Measurements from ENCODE around the gene MYOC. TPM values are rescaled to one million over a fixed set of nuclear protein-coding genes. Genes with fewer than 3 reads are reported as not detected.
"Not testable (repeated sequence)": the region's sequence is repeated elsewhere in the genome, so short reads cannot be mapped to it uniquely, and the experiment has no call there.

Gene MYOC
- polyA plus RNA-seq, 1 experiment = not detected

GRCh38 chr1:171623651-171624331, 28.7 kb downstream of the MYOC start:
- no peaks in the 10 kb centered on the region for H3K27me3 ChIP-seq (ENCODE audit: control insufficient read depth, insufficient read depth, low read length)
- DNase-seq (ENCODE audit: low read depth, low spot score) = no peak
- no peak overlapping the region for H3K27ac ChIP-seq (ENCODE audit: low read depth, low read length)
- no peak overlapping the region for H3K4me3 ChIP-seq (ENCODE audit: low read depth, low read length)
- ChIA-PET CTCF (interaction anchor here (1.7 kb wide), 1 partner anchor 21 kb away, joined by 7 read pairs; no protein-coding TSS in a partner anchor), POLR2A (no interaction called here)
- H3K9me3 ChIP-seq (ENCODE audit: control insufficient read depth, insufficient read depth, low read length) = no peaks in the 10 kb centered on the region
- no peak for TF ChIP-seq CTCF (IDR thresholded peaks at IDR 0.05; ENCODE audit: low read depth, low read length)

- Histone ChIP-seq H3K27ac (ENCODE audit: low read depth, low read length) (no peak within 1 kb of the TSS), H3K9me3 (ENCODE audit: control insufficient read depth, insufficient read depth, low read length) (no peaks in the 10 kb centered on the region), H3K27me3 (ENCODE audit: control insufficient read depth, insufficient read depth, low read length) (peaks cover 3% of the 10 kb centered on the region), H3K4me3 (ENCODE audit: low read depth, low read length) (no peak within 1 kb of the TSS)
- CTCF ChIA-PET = interaction anchor here (1.4 to 1.7 kb wide), 2 partner anchors 23 to 94 kb away, joined by 5 to 7 read pairs; no protein-coding TSS in a partner anchor
- POLR2A ChIA-PET = no interaction called here
- no peak for DNase-seq (ENCODE audit: low read depth, low spot score)
- no peak for TF ChIP-seq CTCF (IDR thresholded peaks at IDR 0.05; ENCODE audit: low read depth, low read length)
These were observed 30.4 kb downstream of the MYOC start, which contains the start of gene MYOCOS for GRCh38 chr1:171622152-171622462. MYOCOS (plus strand) TSS chr1:171622243; CDS start chr1:171623884, 1,641 bp downstream.

GRCh38 chr1:171616586-171616985, 35.9 kb downstream of the MYOC start:
- POLR2A ChIA-PET = no interaction called here
- Histone ChIP-seq H3K9me3 (ENCODE audit: control insufficient read depth, insufficient read depth, low read length) (no peaks in the 10 kb centered on the region), H3K27ac (ENCODE audit: low read depth, low read length) (no peak overlapping the region), H3K27me3 (ENCODE audit: control insufficient read depth, insufficient read depth, low read length) (peaks cover 10% of the 10 kb centered on the region), H3K4me3 (ENCODE audit: low read depth, low read length) (no peak overlapping the region)
- no peak for TF ChIP-seq CTCF (IDR thresholded peaks at IDR 0.05; ENCODE audit: low read depth, low read length)
- DNase-seq (ENCODE audit: low read depth, low spot score) = no peak
- CTCF ChIA-PET = no interaction called here

GRCh38 chr1:171615122-171615906, 37.2 kb downstream of the MYOC start:
- H3K4me3 ChIP-seq (ENCODE audit: low read depth, low read length); H3K27ac ChIP-seq (ENCODE audit: low read depth, low read length); DNase-seq (ENCODE audit: low read depth, low spot score); POLR2A ChIA-PET; H3K9me3 ChIP-seq (ENCODE audit: control insufficient read depth, insufficient read depth, low read length); CTCF ChIA-PET; H3K27me3 ChIP-seq (ENCODE audit: control insufficient read depth, insufficient read depth, low read length): not testable (repeated sequence)

- ChIA-PET POLR2A (no interaction called here), CTCF (no interaction called here)
- H3K9me3 ChIP-seq (ENCODE audit: control insufficient read depth, insufficient read depth, low read length) = no peaks in the 10 kb centered on the region
- H3K4me3 ChIP-seq (ENCODE audit: low read depth, low read length) = no peak overlapping the region
- TF ChIP-seq CTCF (IDR thresholded peaks at IDR 0.05; ENCODE audit: low read depth, low read length) = no peak
- H3K27me3 ChIP-seq (ENCODE audit: control insufficient read depth, insufficient read depth, low read length) = peaks cover 10% of the 10 kb centered on the region
- no peak for DNase-seq (ENCODE audit: low read depth, low spot score)
- no peak overlapping the region for H3K27ac ChIP-seq (ENCODE audit: low read depth, low read length)
These were observed 39.2 kb downstream of the MYOC start for GRCh38 chr1:171613282-171613681.

Data from AG04450 (cell line).